Transverse colon (tissue), 4 donors: ENCODE measurements around the gene LIN37. TPM values are rescaled to one million over a fixed set of nuclear protein-coding genes. Genes with fewer than 3 reads are reported as not detected.
"Not testable (repeated sequence)": the region's sequence is repeated elsewhere in the genome, so short reads cannot be mapped to it uniquely, and the experiment has no call there.

Experiments
- DNase-seq: peaks from one replicate; pipeline ENCODE4 v3.0.0-alpha.2; 2019
- H3K27ac ChIP-seq, 4 donors: fragments of 200-600 bp; sonication (generic); 2 replicates each; pipeline ENCODE4 v1.5.1; 2016 to 2018; ENCODE audit warnings: inconsistent platforms in 4 of 4
- H3K27me3 ChIP-seq: fragments of 200-600 bp; sonication (generic); 2 replicates; pipeline ENCODE4 v1.5.1; 2017; ENCODE audit warnings: inconsistent platforms
- H3K36me3 ChIP-seq, 4 donors: fragments of 200-600 bp; sonication (generic); 2 replicates each; pipeline ENCODE4 v1.5.1; 2017 to 2019; ENCODE audit warnings: inconsistent platforms in 4 of 4
- H3K4me1 ChIP-seq, 4 donors: fragments of 200-600 bp; sonication (generic); 2 replicates each; pipeline ENCODE4 v1.5.1; 2017 to 2020; ENCODE audit warnings: inconsistent platforms in 4 of 4
- H3K4me3 ChIP-seq, 4 donors: fragments of 200-600 bp; sonication (generic); 1 replicate in 1 of 4; 2 replicates in 3 of 4; pipeline versions ENCODE4 v1.5.1 to v1.6.1; 2017 to 2019; ENCODE audit warnings: inconsistent platforms in 4 of 4
- H3K9me3 ChIP-seq, 2 donors: fragments of 200-600 bp; sonication (generic); 2 replicates each; pipeline ENCODE4 v1.5.1; 2017 to 2019; ENCODE audit warnings: inconsistent platforms in 2 of 2
- EP300 ChIP-seq: sonication (generic); formaldehyde crosslinking; IDR thresholded peaks from one replicate; pipeline ENCODE4 v1.6.1; 2017; ENCODE audit warnings: antibody characterized with exemption, low read depth
- POLR2A ChIP-seq: fragments of 450-650 bp; IDR thresholded peaks from one replicate; pipeline ENCODE4 v1.6.1; 2016; ENCODE audit warnings: antibody characterized with exemption, mild to moderate bottlenecking, moderate library complexity
- POLR2AphosphoS5 ChIP-seq, 3 donors: sonication (generic); formaldehyde crosslinking; IDR thresholded peaks; one replicate each; pipeline ENCODE4 v1.6.1; 2016; ENCODE audit warnings: antibody characterized with exemption in 3 of 3
- WGBS, 2 donors: methylation state at CpG; one replicate each; pipeline ENCODE4 v1.1.5; 2018; ENCODE audit warnings: low coverage in 1 of 2; 5-methylcytosine and 5-hydroxymethylcytosine counted together
- in situ Hi-C, 4 donors: fragments of 200-750 bp; cut with MboI; loops; one replicate each; pipeline versions ENCODE4 v1.15.0 to v1.15.1; 2017; ENCODE audit warnings: low sequenced_read_pairs in 3 of 4, low pct_ligation_motif_present in 1 of 4, low pct_unique_long_range_greater_than_20kb in 1 of 4
- intact Hi-C: fragments of 100-400 bp; cut with DNase I; formaldehyde crosslinking; loops from one replicate; pipeline ENCODE4 v1.15.1; 2023; ENCODE audit warnings: low total_unique reads
- total RNA-seq, 4 donors: library from RNA; depleted of rRNA; stranded (reverse); fragments of >200 nt; gene quantifications; one replicate each; pipeline ENCODE4 v1.1.0, GENCODE V29; 2016
- TF ChIP-seq, protein P1 (sequence below), 5 experiments: fragments of 200-600 bp in 3 of 5; fragments of 450-650 bp in 2 of 5; sonication (generic) in 3 of 5; IDR thresholded peaks; 1 replicate in 2 of 5; 2 replicates in 3 of 5; pipeline ENCODE4 v1.5.1; 2016 to 2017; ENCODE audit warnings: antibody characterized with exemption in 5 of 5, inconsistent platforms in 3 of 5, mild to moderate bottlenecking in 2 of 5, moderate library complexity in 1 of 5

The LIN37 gene
- total RNA-seq, 4 donors from 2014 or later = 10.5 to 41.1 (median 15.8) TPM

DNA sequence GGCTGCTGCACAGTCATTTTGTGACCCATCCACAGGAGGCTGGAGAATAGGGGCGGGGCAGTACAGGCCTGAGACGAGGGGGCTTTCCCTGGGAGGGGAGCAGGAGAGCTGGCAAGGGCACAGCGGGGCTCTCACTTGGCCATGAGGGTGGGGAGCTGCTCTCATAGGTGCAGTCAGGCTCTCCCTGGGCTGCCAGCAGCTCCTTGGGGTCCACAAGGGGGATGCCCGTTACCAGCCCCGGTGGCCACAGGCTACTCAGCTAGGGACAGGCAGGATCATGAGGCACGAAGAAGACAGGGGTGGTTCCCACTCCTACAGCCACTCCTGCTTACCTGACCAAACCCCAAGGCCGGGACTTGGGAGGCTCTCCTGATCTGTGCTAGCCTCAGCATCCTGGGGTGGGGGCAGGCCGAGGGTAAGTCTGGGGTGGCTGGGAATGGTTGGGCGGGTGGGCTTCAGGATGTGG is 43.5 kb downstream of the LIN37 start:
- Histone ChIP-seq H3K27ac (no peak overlapping the region), H3K4me1 (no peaks in the 10 kb centered on the region), H3K36me3 (no peaks in the 10 kb centered on the region), H3K4me3 (no peak overlapping the region), H3K9me3 (no peaks in the 10 kb centered on the region), H3K27me3 (peaks cover 11% of the 10 kb centered on the region)
- no peak for DNase-seq
- in situ Hi-C loops (no loop called here), intact Hi-C loops (no loop called here)
- WGBS, 2 donors = 85 to 100% methylated on average over 2 to 8 of the region's 9 CpGs
- TF ChIP-seq POLR2A = no peak
- no peak for TF ChIP-seq POLR2AphosphoS5 (IDR thresholded peaks at IDR 0.05)
- TF ChIP-seq EP300 = no peak
- TF ChIP-seq, protein P1, sequence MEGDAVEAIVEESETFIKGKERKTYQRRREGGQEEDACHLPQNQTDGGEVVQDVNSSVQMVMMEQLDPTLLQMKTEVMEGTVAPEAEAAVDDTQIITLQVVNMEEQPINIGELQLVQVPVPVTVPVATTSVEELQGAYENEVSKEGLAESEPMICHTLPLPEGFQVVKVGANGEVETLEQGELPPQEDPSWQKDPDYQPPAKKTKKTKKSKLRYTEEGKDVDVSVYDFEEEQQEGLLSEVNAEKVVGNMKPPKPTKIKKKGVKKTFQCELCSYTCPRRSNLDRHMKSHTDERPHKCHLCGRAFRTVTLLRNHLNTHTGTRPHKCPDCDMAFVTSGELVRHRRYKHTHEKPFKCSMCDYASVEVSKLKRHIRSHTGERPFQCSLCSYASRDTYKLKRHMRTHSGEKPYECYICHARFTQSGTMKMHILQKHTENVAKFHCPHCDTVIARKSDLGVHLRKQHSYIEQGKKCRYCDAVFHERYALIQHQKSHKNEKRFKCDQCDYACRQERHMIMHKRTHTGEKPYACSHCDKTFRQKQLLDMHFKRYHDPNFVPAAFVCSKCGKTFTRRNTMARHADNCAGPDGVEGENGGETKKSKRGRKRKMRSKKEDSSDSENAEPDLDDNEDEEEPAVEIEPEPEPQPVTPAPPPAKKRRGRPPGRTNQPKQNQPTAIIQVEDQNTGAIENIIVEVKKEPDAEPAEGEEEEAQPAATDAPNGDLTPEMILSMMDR (IDR thresholded peaks at IDR 0.05) = no peak

DNA sequence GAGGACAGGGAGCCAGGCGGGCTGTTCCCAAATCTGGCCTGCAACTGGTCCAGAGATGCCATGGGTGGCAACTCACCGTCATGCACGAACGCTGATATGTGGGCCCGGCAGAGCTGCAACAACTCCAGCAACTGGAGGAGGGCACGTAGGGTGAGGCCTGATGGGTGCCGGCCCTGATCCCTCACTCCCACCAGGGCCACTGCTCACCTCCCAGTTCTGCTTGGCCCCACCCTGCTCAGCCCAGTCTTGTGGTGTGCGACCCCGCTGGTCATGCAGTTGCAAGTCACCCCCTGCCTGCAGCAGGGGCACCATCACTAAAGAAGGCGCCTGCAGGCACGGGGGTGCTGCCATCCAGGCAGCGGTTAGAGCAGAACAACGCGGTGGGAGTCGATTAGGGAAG is 43.9 kb downstream of the LIN37 start:
- Histone ChIP-seq H3K27me3 (peaks cover 15% of the 10 kb centered on the region), H3K4me1 (no peaks in the 10 kb centered on the region), H3K27ac (no peak overlapping the region), H3K9me3 (no peaks in the 10 kb centered on the region), H3K4me3 (no peak overlapping the region), H3K36me3 (no peaks in the 10 kb centered on the region)
- intact Hi-C loops = no loop called here
- in situ Hi-C loops = no loop called here
- TF ChIP-seq, protein P1 (IDR thresholded peaks at IDR 0.05) = no peak
- TF ChIP-seq POLR2AphosphoS5 (IDR thresholded peaks at IDR 0.05) = no peak
- TF ChIP-seq POLR2A = no peak
- no peak for TF ChIP-seq EP300
- WGBS, 2 donors = 90% methylated on average over 14 of the region's 15 CpGs; no CpG with 5 or more reads in 1 of the 2 donors
- DNase-seq = no peak

DNA sequence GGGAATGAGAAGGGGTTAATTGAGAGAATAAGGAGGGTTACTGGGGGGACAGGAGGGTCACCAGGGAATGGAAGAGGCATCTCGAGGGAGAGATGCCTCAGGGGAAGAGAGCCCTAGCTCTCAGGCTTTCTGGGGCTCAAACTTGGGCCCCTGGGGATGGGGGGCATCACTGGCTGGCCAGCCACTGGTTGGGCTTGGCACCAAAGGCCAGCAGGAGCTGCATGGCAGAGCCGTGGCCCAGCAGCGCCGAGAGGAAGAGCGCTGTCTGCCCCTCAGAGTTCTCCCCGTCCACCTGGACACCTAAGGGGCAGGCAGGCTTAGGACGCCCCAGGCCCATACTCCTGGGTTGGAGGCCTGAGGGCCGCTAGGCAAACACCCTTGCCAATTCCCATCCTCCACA is 44.5 kb downstream of the LIN37 start:
- no peak for DNase-seq
- peaks cover 21% of the 10 kb centered on the region for H3K27me3 ChIP-seq
- 57 to 77% methylated on average over 1 to 8 of the region's 8 CpGs for WGBS, 2 donors
- no peaks in the 10 kb centered on the region for H3K36me3 ChIP-seq
- H3K4me1 ChIP-seq = no peaks in the 10 kb centered on the region
- H3K27ac ChIP-seq = no peak overlapping the region
- no peaks in the 10 kb centered on the region for H3K9me3 ChIP-seq
- no peak overlapping the region for H3K4me3 ChIP-seq
- intact Hi-C loops (no loop called here), in situ Hi-C loops (no loop called here)
- TF ChIP-seq POLR2A = no peak

DNA sequence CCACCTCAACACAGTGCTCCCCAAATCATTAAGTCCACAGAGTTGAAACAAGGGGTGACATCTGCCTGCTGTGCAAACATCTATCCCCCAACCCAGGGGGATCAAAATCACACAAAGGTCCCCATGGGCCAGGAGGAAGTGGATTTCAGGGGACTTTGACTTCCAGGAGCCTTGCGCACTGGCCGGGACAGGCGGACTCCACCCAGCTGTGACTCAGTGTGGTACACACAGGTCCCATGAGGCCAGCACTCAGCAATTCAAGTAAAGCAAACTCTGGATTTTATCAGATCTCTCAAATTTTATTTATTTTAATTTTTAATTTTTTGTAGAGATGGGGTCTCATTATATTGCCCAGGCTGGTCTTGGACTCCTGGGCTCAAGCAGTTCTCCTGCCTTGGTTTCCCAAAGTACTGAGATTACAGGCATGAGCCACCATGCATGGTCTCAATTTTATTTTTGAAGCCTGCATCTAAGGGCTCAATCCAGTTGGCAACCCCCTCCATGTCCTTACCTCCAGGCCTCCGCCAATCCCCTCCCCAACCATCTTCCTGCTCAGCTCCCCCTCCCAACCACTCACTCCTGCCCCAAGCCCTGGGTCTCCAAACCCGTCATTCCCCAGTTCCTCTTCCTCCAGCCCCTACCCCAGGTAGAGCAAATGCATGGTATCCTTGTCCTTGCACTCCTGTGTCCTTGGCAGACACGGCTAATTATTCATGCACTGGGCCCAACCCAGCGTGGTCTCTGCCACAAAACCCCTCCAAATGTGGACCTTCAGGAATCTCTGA is 45.2 kb downstream of the LIN37 start:
- in situ Hi-C loops = no loop called here
- no peak overlapping the region for H3K27ac ChIP-seq
- H3K9me3 ChIP-seq = no peaks in the 10 kb centered on the region
- 67 to 78% methylated on average over 4 to 7 of the region's 7 CpGs for WGBS, 2 donors
- no peak for DNase-seq
- no peaks in the 10 kb centered on the region for H3K4me1 ChIP-seq
- peaks cover 28% of the 10 kb centered on the region for H3K27me3 ChIP-seq
- no peaks in the 10 kb centered on the region for H3K36me3 ChIP-seq
- intact Hi-C loops = no loop called here
- no peak overlapping the region for H3K4me3 ChIP-seq
- TF ChIP-seq EP300 (no peak), POLR2A (no peak), POLR2AphosphoS5 (IDR thresholded peaks at IDR 0.05) (no peak)
- TF ChIP-seq, protein P1 (IDR thresholded peaks at IDR 0.05) = no peak

DNA sequence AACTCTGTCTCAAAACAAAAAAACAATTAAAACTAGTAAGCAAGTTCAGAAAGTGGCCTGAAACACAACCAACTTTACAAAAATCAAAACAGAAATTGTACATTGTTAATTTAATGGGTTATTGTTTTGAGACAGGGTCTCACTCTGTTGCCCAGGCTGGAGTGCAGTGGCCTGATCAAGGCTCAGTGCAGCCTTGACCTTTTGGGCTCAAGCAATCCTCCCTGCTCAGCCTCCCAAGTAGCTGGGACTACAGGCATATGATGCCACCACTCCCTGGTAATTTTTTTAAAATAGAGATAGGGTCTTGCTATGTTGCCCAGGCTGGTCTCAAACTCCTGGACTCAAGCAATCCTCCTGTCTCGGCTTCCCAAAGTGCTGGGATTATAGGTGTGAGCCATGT is 47.2 kb downstream of the LIN37 start:
- in situ Hi-C loops = not testable (repeated sequence)

More for the DNA sequence above, 47.2 kb downstream of the LIN37 start:
- H3K27ac ChIP-seq, H3K4me1 ChIP-seq, H3K9me3 ChIP-seq, H3K4me3 ChIP-seq, intact Hi-C loops, DNase-seq, H3K36me3 ChIP-seq: not testable (repeated sequence)
- WGBS, 2 donors = 86% methylated on average over 1 of the region's 1 CpG; no CpG with 5 or more reads in 1 of the 2 donors
- peaks cover 36% of the 10 kb centered on the region for H3K27me3 ChIP-seq
